ENCODE measurements around the gene AP1M1. TPM values are rescaled to one million over a fixed set of nuclear protein-coding genes. Genes with fewer than 3 reads are reported as not detected.

Gene AP1M1
- polyA plus RNA-seq, 3 donors: 103 to 134 (median 133) TPM

GRCh38 chr19:16193466-16193865, 4.2 kb upstream of the AP1M1 start:
- Mint-ChIP-seq H3K36me3 (peaks cover 41 to 61% of the 10 kb centered on the region in 2 donors), H3K9me3 (no peaks in the 10 kb centered on the region), H3K4me1 (peaks cover 9% of the 10 kb centered on the region), H3K4me3 (no peak overlapping the region), H3K27ac (no peak overlapping the region), H3K27me3 (ENCODE audit: low read depth in 3 of 3) (no peaks in the 10 kb centered on the region)
- TF ChIP-seq, protein P1, sequence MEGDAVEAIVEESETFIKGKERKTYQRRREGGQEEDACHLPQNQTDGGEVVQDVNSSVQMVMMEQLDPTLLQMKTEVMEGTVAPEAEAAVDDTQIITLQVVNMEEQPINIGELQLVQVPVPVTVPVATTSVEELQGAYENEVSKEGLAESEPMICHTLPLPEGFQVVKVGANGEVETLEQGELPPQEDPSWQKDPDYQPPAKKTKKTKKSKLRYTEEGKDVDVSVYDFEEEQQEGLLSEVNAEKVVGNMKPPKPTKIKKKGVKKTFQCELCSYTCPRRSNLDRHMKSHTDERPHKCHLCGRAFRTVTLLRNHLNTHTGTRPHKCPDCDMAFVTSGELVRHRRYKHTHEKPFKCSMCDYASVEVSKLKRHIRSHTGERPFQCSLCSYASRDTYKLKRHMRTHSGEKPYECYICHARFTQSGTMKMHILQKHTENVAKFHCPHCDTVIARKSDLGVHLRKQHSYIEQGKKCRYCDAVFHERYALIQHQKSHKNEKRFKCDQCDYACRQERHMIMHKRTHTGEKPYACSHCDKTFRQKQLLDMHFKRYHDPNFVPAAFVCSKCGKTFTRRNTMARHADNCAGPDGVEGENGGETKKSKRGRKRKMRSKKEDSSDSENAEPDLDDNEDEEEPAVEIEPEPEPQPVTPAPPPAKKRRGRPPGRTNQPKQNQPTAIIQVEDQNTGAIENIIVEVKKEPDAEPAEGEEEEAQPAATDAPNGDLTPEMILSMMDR (IDR thresholded peaks at IDR 0.05): no peak
- Histone ChIP-seq H3K9me3 (replicated peaks in 1 of 2; ENCODE audit: control insufficient read depth in 1 of 2, insufficient read depth in 1 of 2, low read length in 2 of 2) (no peaks in the 10 kb centered on the region), H3K79me2 (ENCODE audit: insufficient read depth, low read length) (peaks cover 27% of the 10 kb centered on the region), H3K4me3 (replicated peaks in 1 of 3; ENCODE audit: low read depth in 2 of 3, low read length in 3 of 3) (no peak overlapping the region), H3K27me3 (ENCODE audit: control insufficient read depth in 2 of 2, insufficient read depth in 2 of 2, low read length in 2 of 2) (no peaks in the 10 kb centered on the region), H3K4me1 (ENCODE audit: control insufficient read depth in 1 of 2, insufficient read depth in 2 of 2, low read length in 2 of 2) (peaks cover 10 to 17% of the 10 kb centered on the region in 2 donors), H3K9ac (ENCODE audit: insufficient read depth, low read length, poor library complexity, severe bottlenecking) (no peak overlapping the region), H3K36me3 (replicated peaks in 1 of 2; ENCODE audit: control insufficient read depth in 1 of 2, insufficient read depth in 2 of 2, low read length in 2 of 2) (peaks cover 44 to 52% of the 10 kb centered on the region in 2 donors), H3K27ac (ENCODE audit: low read depth in 1 of 2, low read length in 2 of 2) (no peak overlapping the region), H3K4me2 (replicated peaks; ENCODE audit: extremely low read depth, low read length, poor library complexity, severe bottlenecking) (no peak overlapping the region), H2AFZ (ENCODE audit: insufficient read depth, low read depth, low read length, poor library complexity, severe bottlenecking) (no peak overlapping the region), H4K20me1 (ENCODE audit: insufficient read depth, low read length) (peaks cover 33% of the 10 kb centered on the region)
- WGBS (ENCODE audit: insufficient coverage): 100% methylated on average over 5 of the region's 10 CpGs
- no peak for DNase-seq
- intact Hi-C loops (cut with micrococcal nuclease): no loop called here

GRCh38 chr19:16197188-16197621, 506 bp upstream of the AP1M1 start:
- H3K27ac ChIP-seq (ENCODE audit: low read depth in 1 of 2, low read length in 2 of 2): peak overlapping the region; percentile 59 to 89
- H3K9me3 ChIP-seq (replicated peaks in 1 of 2; ENCODE audit: control insufficient read depth in 1 of 2, insufficient read depth in 1 of 2, low read length in 2 of 2): no peaks in the 10 kb centered on the region
- H3K79me2 ChIP-seq (ENCODE audit: insufficient read depth, low read length): peaks cover 45% of the 10 kb centered on the region
- Mint-ChIP-seq H3K4me3 (peak overlapping the region; percentile 82 to 89), H3K36me3 (peaks cover 24 to 45% of the 10 kb centered on the region in 2 donors), H3K9me3 (no peaks in the 10 kb centered on the region), H3K27me3 (ENCODE audit: low read depth in 3 of 3) (no peaks in the 10 kb centered on the region), H3K4me1 (peaks cover 34% of the 10 kb centered on the region), H3K27ac (peak overlapping the region; percentile 88 to 96 (median 95))
- no peak for DNase-seq
- intact Hi-C loops (cut with micrococcal nuclease): loop anchor here in 1 of 2 donors (5.0 kb wide), 1 partner anchor 130 kb away; no protein-coding TSS in a partner anchor
- H3K9ac ChIP-seq (ENCODE audit: insufficient read depth, low read length, poor library complexity, severe bottlenecking): peak overlapping the region; percentile 82
- WGBS (ENCODE audit: insufficient coverage): 60% methylated on average over 1 of the region's 2 CpGs
- H3K4me1 ChIP-seq (ENCODE audit: control insufficient read depth in 1 of 2, insufficient read depth in 2 of 2, low read length in 2 of 2): peaks cover 30 to 40% of the 10 kb centered on the region in 2 donors
- peaks cover 27 to 33% of the 10 kb centered on the region in 2 donors for H3K36me3 ChIP-seq (replicated peaks in 1 of 2; ENCODE audit: control insufficient read depth in 1 of 2, insufficient read depth in 2 of 2, low read length in 2 of 2)
- peaks cover 32% of the 10 kb centered on the region for H4K20me1 ChIP-seq (ENCODE audit: insufficient read depth, low read length)
- H2AFZ ChIP-seq (ENCODE audit: insufficient read depth, low read depth, low read length, poor library complexity, severe bottlenecking): peak overlapping the region; percentile 91
- TF ChIP-seq, protein P1 (IDR thresholded peaks at IDR 0.05): no peak
- no peaks in the 10 kb centered on the region for H3K27me3 ChIP-seq (ENCODE audit: control insufficient read depth in 2 of 2, insufficient read depth in 2 of 2, low read length in 2 of 2)
- H3K4me2 ChIP-seq (replicated peaks; ENCODE audit: extremely low read depth, low read length, poor library complexity, severe bottlenecking): peak overlapping the region; percentile 81
- H3K4me3 ChIP-seq (replicated peaks in 1 of 3; ENCODE audit: low read depth in 2 of 3, low read length in 3 of 3): peak overlapping the region in 2 of 3 experiments; percentile 96 to 98
